ENCODE measurements around the gene PCED1B. TPM values are rescaled to one million over a fixed set of nuclear protein-coding genes. Genes with fewer than 3 reads are reported as not detected.
"Not testable (repeated sequence)": the region's sequence is repeated elsewhere in the genome, so short reads cannot be mapped to it uniquely, and the experiment has no call there.

The PCED1B gene
- total and polyA plus RNA-seq, 12 donors: 0.49 to 4.8 (median 0.88) TPM

DNA sequence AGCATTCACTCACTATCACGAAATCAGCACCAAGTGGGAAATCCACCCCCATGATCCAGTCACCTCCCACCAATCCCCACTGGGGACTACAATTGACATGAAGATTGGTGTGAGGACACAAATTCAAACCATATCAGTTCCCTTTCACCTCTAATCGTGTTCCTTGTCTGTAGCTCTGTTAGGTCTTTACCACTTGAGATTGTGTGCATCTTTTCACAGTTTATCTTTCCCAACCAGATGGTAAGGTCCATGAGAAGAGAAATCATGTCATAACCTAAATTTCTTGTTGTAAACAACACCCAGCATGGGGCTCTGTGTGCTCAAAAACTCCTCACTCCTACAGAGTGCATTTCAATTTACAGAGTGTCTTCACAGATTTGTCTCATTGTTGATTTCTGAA, 27.1 kb upstream of the PCED1B start:
- Histone ChIP-seq H3K9me3 (peaks cover 0 to 43% (median 9%) of the 10 kb centered on the region in 11 donors), H3K27me3 (no peaks in the 10 kb centered on the region), H3K4me1 (no peaks in the 10 kb centered on the region), H3K4me3 (no peak overlapping the region), H3K27ac (no peak overlapping the region), H3K36me3 (no peaks in the 10 kb centered on the region)
- ATAC-seq (no peak), DNase-seq (no peak)
- whole genome bisulfite sequencing, 2 donors: 70 to 79% methylated on average over 2 of the region's 2 CpGs
- intact Hi-C loops (cut with DNase I): no loop called here
- TF ChIP-seq, protein P1, sequence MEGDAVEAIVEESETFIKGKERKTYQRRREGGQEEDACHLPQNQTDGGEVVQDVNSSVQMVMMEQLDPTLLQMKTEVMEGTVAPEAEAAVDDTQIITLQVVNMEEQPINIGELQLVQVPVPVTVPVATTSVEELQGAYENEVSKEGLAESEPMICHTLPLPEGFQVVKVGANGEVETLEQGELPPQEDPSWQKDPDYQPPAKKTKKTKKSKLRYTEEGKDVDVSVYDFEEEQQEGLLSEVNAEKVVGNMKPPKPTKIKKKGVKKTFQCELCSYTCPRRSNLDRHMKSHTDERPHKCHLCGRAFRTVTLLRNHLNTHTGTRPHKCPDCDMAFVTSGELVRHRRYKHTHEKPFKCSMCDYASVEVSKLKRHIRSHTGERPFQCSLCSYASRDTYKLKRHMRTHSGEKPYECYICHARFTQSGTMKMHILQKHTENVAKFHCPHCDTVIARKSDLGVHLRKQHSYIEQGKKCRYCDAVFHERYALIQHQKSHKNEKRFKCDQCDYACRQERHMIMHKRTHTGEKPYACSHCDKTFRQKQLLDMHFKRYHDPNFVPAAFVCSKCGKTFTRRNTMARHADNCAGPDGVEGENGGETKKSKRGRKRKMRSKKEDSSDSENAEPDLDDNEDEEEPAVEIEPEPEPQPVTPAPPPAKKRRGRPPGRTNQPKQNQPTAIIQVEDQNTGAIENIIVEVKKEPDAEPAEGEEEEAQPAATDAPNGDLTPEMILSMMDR (IDR thresholded peaks at IDR 0.05): no peak

DNA sequence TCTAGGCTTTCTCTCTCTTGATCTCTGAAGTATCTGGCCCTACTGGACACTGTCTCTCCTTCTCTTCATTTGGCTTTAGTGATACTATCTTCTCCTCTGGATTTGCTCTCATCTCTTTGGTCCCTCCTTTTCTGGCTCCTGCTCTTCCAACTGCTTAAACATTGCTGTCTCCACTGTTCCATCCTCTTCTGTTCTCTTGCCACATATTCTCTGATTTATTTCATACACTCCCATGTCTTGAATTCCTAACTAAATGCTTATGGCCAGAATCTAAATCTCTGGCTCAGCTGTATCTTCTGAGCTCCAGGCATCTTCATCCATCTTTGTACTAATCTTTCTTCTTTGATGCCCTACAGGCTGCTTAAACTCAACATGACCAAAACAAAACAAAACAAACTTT, 25.5 kb upstream of the PCED1B start:
- no peak for ATAC-seq
- intact Hi-C loops (cut with DNase I): no loop called here

DNA sequence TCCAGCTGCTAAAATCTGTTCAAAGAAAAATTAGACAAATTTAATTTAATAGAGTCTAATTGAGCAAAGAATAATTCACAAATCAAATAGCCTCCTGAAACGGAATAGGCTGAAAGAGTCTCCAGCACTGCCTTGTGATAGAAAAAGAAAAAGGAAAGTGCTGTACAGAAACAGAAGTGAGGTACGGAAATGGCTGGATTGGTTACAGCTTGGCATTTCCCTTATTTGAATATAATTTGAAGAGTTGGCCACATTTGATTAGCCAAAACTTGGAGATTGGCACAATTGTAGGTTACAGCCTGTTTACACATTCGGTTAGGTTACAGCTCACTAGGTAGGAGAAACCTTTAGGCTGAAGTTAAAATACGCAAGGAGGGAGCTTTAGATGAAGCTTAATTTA, 24.8 kb upstream of the PCED1B start:
- H3K27me3 ChIP-seq: no peaks in the 10 kb centered on the region
- 93 to 95% methylated on average over 4 of the region's 4 CpGs for WGBS, 2 donors
- H3K9me3 ChIP-seq: peaks cover 0 to 41% (median 9%) of the 10 kb centered on the region in 11 donors
- intact Hi-C loops (cut with DNase I): no loop called here
- H3K4me1 ChIP-seq: no peaks in the 10 kb centered on the region
- TF ChIP-seq, protein P1 (IDR thresholded peaks at IDR 0.05): no peak
- H3K4me3 ChIP-seq: no peak overlapping the region
- no peak for ATAC-seq
- no peak overlapping the region for H3K27ac ChIP-seq
- no peaks in the 10 kb centered on the region for H3K36me3 ChIP-seq
- no peak for DNase-seq

More for the DNA sequence above, 25.5 kb upstream of the PCED1B start:
- Histone ChIP-seq H3K27ac (no peak overlapping the region), H3K9me3 (peaks cover 0 to 43% (median 9%) of the 10 kb centered on the region in 11 donors), H3K4me3 (no peak overlapping the region), H3K4me1 (no peaks in the 10 kb centered on the region), H3K36me3 (no peaks in the 10 kb centered on the region), H3K27me3 (no peaks in the 10 kb centered on the region)
- TF ChIP-seq, protein P1 (IDR thresholded peaks at IDR 0.05): no peak
- no peak for DNase-seq

DNA sequence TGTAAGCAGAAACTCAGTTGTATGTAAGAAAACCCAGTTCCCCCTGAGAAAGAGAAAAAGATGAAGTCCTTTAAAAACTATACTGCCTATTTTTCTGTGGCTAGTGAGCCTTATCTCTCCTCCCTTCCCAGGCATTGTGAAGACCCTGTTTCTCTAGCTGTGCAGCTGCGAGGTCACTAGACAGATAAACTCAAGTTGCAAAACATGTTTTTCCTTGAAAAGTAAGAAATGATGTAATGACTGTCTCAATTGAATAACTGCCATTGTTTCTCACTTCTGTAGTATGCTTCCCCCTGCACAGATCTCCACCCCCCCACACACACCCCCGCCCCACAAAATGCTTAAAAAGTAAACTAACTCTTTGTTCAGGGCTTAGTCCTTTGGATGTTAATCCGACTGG, 23.6 kb upstream of the PCED1B start:
- H3K9me3 ChIP-seq: peaks cover 0 to 33% (median 9%) of the 10 kb centered on the region in 11 donors
- DNase-seq; H3K36me3 ChIP-seq; H3K4me1 ChIP-seq; ATAC-seq; H3K27me3 ChIP-seq; intact Hi-C loops (cut with DNase I); H3K4me3 ChIP-seq; H3K27ac ChIP-seq: not testable (repeated sequence)
- WGBS, 2 donors: 44 to 54% methylated on average over 3 of the region's 3 CpGs

DNA sequence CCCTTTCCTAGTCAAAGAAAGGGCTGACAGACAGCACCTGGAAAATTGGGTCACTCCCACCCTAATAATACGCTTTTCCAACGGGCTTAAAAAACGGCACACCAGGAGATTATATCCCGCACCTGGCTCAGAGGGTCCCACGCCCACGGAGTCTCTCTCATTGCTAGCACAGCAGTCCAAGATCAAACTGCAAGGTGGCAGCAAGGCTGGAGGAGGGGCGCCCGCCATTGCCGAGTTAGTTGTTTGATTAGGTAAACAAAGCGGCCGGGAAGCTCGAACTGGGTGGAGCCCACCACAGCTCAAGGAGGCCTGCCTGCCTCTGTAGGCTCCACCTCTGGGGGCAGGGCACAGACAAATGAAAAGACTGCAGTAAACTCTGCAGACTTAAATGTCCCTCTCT, 22.5 kb upstream of the PCED1B start:
- H3K36me3 ChIP-seq: not testable (repeated sequence)

DNA sequence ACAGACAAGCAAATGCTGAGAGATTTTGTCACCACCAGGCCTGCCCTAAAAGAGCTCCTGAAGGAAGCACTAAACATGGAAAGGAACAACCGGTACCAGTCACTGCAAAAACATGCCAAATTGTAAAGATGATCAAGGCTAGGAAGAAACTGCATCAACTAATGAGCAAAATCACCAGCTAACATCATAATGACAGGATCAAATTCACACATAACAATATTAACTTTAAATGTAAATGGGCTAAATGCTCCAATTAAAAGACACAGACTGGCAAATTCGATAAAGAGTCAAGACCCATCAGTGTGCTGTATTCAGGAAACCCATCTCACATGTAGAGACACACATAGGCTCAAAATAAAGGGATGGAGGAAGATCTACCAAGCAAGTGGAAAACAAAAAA, 20.8 kb upstream of the PCED1B start:
- intact Hi-C loops (cut with DNase I): not testable (repeated sequence)
- WGBS, 2 donors: 77 to 92% methylated on average over 2 of the region's 2 CpGs

More for the DNA sequence above, 22.5 kb upstream of the PCED1B start:
- DNase-seq; H3K4me3 ChIP-seq; H3K27ac ChIP-seq; ATAC-seq; H3K4me1 ChIP-seq; H3K27me3 ChIP-seq; intact Hi-C loops (cut with DNase I): not testable (repeated sequence)
- 85 to 94% methylated on average over 11 of the region's 12 CpGs for WGBS, 2 donors
- H3K9me3 ChIP-seq: peaks cover 0 to 30% (median under 1%) of the 10 kb centered on the region in 11 donors

More for the DNA sequence above, 20.8 kb upstream of the PCED1B start:
- H3K27me3 ChIP-seq, H3K36me3 ChIP-seq, ATAC-seq, DNase-seq, H3K4me1 ChIP-seq, H3K4me3 ChIP-seq, H3K27ac ChIP-seq: not testable (repeated sequence)
- H3K9me3 ChIP-seq: peaks cover 0 to 21% (median 0%) of the 10 kb centered on the region in 11 donors
